CD4-positive, alpha-beta T cell treated with Interferon alpha-2 for 1 hour (primary cell): ENCODE measurements around the gene SLC35C1.
"Not testable (repeated sequence)": the region's sequence is repeated elsewhere in the genome, so short reads cannot be mapped to it uniquely, and the experiment has no call there.

Experiments used
- DNase-seq, 2 donors: peaks; one replicate each; pipeline ENCODE4 v3.0.0-alpha.2; 2020 to 2022

The SLC35C1 gene

DNA sequence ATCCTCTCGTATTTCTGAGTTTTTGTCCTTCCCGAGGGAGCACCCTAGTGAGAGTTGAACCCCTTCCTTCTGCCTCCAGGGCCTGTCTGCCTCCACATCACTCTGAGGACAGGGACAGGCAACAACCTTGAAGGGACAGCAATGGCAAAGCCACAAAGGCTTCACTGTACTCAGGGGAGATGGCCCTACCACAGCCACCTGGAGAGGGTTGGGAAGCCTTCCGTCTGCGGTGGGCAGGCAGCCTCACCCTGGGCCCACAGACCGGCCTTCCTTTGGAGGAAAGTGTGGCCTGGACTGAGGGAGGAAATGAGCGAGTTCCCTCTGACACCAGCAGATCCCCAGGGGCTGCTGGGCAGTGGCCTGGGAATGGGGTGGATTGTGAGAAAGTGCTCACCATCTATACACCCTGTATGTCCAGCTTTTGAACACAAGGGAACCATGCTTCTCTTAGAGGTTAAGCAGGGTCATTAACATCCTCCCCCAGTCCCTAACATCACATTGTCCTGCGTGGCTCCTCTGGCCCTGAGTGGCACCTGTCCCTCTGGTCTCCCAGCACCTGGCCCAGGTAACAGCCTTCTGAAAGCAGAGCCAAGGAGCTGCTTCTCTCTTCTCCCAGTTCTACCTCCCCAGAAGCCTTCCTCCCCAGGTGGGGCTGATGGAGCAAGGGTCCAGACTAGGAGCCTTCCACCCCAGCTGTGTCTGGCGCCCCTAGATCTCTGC, 6.8 kb downstream of the SLC35C1 start:
- no peak for DNase-seq

DNA sequence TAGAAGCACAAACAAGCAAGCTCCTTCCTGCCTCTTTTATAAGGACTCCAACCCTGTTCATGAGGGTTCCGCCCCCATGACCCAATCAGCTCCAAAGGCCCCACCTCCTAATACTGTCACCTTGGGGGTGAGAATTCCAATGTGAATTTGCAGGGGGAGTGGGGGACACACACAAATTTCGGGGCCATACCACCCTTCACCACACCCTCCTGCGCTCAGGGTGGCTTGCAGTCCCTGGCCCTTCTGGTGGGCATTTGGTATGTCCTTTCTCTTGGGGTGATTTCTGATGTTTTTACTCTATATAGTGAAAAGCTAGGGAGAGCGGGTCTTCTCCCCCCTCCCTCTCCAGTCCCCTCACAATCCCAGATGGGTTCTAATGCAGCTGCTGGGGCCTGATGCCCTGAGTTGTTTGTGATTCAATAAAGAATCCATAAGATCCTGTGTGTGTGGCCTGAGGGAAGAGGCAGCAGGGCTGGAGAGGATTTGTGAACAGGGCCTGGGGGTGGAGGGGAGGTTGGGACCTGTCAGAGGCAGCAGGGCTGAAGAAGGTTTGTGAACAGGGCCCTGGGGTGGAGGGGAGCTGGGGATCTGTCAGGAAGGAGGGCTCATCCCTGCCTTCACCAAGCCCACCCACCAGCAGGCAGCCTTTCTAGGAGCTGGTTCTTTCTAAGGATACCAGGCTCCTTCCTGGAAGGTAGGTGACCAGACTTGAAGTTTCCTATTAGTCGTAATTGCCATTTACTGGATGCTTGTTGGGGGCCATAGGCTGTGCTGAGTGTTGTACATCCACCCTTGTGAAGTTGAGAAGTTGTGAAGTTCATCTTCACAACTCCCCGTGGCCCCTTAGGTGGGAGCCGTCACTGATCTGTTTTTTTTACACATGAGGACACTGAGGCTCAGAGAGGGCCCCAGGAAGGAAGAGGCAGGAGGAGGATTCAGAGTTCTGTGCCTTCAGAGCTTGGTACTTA, 7.9 kb downstream of the SLC35C1 start:
- DNase-seq = no peak

DNA sequence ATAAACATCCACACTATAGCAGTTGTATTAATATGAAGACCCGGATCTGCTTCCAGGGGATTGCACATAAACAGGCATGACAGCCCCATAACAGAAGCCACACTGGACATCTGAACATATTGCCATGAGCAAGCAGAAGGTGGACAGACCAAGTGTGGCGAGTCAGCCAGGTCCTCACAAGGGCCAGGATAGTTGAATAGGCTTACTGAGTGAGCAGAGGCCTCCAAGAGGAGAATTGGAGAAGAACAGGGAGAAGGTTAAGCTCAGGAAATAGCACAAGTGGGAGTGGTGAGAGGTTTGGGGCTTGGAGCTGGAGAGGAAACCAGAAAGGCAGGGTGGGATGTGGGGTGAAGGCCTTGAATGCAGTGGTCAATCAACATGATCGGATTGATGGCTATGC, 10.8 kb downstream of the SLC35C1 start:
- no peak for DNase-seq

DNA sequence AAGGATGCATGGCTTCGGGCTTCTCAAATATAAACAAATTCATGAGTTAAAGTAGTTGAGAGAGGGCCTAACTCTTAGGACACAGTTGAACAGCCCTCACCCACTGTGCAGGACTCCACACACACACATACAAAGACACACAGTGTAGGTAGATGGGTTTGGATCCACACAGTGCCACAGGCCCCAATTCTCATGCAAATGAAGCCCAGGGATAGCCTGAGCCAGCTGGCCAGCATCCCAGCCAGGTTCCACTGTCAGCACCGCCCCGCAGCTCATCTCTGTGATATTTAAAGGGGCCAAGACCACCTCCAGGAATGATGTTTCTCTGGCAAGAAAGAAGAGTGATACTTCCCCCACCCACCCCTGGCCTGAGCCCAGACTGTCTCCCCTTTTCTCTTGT, 11.7 kb downstream of the SLC35C1 start:
- no peak for DNase-seq

DNA sequence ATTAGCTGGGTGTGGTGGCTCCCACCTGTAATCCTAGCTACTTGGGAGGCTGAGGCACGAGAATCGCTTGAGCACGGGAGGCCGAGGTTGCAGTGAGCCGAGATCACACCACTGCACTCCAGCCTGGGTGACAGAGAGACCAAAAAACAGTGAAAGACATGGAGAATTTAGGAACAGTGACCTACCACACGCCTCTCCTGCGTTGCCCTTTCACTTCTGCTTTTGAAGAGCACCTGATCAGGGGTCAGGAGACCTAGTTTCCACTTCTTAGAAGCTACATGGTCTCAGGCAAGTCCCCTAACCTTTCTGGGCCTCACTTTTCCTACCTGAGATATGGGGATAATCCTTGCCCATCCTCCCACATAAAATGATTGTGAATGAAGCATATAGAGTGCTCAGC, 12.2 kb downstream of the SLC35C1 start:
- DNase-seq = no peak

DNA sequence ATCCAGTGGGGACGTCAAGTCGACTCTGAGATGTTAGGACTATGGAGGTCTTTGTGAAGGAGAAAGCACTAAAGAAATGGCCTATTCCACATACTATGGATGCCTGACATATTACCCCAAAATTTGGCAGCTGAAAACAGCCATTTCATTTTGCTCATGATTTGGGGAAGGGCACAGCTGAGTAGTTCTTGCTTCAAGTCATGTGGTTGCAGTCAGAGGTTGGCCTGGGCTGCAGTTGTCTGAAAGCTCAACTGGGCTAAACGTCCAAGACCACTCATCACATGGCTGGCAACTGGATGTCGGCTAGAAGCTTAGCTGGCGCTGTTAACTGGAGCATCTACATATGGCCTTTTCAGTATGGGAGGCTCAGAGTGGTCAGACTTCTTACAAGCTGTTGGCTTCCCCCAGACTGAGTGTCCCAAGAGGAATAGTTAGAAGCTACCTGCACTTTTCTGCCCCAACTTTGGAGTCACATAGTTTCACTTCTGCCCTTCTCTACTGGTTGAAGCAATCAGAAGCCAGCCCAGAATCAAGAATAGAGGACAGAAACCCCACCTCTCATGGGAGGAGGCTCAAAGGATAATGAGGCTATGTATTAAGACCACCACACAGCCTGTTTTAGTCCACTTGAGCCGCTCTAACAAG, 14.1 kb downstream of the SLC35C1 start:
- no peak for DNase-seq

DNA sequence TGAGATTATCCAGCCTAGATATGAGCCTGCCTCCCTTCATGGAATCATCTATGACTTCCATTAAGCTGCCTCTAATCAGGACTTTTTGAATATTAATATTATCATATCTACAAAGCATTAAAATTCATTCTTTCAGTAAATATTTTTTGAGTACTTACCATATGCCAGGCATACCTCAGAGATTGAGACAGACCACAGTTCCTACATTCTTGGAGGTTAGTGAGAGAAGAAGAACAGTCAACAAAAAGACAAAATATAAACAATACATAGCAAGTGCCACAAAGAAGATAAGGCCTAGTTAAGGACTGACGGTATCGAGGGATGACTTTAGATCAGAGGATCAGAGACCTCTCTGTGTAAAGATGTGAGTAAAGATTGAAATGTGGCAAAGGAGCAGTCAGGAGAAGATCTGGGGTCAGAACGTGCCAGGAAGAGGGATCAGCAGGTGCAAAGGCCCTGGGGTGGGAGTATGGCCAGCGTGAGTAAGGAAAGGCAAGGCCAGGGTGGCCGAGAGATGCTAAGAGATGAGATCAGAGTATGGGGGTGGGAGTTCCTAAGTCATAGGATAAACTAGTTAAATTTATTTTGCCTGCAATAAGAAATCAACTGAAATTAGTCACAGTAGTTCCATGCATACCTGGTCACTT, 15.4 kb downstream of the SLC35C1 start:
- no peak for DNase-seq

DNA sequence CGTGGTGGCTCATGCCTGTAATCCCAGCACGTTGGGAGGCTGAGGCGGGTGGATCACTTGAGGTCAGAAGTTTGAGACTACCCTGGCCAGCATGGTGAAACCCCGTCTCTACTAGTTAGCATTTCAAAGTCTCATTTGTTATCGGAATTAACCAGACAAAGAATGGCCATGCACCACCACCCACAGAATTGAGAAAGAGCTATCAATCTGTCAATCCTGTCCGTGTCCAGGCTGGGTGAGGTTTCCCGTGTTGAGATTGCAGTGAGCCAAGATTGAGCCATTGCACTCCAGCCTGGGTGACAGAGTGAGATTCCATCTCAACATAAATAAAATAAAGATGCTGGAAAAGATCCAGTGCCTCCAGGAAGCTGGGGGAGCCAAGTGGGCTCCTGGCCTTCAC, 21.5 kb downstream of the SLC35C1 start:
- not testable (repeated sequence) for DNase-seq

DNA sequence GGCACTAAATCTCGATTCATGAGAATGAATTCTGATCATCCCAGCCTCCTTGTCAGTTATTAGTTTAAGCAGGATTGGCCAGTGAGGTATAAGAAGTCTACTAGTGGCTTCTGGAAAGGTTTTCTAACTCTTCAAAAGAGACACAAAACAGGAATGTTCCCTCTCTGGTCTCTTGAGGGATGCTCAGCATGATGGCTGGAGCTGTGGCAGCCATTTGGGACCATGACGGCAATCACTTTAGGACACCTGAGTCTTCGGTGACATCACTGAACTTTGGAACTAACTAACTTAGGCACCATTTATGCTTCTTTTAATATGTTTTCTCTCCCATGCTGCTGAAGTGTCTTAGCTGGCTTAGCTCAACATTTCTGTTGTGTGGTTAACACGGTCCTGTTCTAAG, 22.2 kb downstream of the SLC35C1 start:
- no peak for DNase-seq

DNA sequence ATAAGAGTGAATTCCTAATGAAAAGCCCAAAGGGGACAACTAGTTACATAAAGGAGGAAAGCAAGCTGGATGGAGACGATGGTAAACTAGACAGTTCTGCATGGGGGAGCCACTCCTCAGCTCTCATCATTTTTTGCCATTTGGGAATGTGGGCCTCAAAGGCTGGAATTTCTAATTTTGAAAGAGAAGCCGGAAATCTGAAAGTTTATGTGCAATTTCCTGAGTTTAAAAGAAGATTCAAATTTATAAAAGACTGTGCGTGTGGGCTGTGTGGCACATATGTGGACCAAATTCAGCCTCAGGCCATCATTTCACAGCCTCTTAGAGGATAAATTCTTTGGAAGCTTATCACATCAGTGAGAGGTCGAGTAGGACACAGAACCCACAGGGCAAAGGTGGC, 24.0 kb downstream of the SLC35C1 start:
- no peak for DNase-seq

DNA sequence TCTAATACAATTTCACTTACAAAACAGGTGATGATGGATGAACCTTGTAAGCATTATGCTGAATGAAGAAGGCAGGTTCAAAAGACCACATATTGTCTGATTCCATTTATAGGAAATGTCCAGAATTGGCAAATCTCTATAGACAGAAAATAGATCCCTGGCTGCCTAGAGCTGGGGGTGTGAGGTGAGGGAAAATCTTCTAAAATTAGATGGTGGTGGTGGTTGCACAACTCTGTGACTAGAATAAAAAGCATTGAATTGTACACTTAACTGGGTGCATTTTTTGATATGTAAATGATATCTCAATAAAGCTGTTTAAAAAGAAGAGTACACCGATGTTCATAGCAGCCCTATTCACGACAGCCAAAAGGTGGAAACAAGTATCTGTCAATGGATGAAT, 25.6 kb downstream of the SLC35C1 start:
- no peak for DNase-seq

DNA sequence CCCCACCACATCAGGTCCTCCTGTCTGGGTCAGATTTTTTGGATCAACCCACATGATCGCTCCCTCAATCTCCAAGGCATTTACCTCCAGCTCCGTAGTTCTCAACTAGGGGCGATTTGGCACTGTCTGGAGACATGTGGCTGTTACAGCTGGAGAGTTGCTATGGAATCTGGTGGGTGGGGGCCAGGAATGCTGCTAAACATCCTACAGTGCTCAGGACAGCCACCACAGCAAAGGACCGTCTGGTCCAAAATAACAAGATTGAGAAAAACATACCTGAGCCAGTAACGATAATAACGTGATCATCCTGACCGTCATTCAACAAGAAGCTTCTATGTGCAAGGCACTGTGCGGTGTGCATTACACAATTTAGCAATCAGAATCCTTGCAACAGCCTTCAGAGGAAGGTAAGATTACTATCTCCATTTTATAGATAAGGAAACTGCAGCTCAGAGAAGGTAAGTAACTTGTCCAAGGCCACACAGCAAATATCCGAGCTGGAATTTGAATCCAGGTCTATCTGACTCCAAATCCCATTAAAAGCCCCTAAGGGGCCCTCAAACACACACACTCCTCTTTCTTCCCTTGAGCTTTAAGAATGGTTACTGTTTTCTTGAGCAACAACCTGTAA, 28.0 kb downstream of the SLC35C1 start:
- DNase-seq = no peak

DNA sequence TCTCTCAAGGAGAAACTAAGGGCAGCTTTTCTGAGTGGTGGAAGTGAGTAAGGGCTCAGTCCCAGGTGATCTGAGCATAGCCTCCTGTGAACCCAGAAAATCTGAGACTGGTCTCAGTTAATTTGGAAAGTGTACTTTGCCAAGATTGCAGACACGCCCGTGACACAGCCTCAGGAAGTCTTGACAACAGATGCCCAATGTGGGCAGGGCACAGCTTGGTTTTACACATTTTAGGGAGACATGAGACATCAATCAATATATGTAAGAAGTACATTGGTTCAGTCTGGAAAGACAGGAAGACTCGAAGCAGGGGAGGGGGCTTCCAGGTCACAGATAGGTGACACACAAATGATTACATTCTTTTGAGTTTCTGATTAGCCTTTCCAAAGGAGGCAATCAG, 28.8 kb downstream of the SLC35C1 start:
- no peak for DNase-seq

DNA sequence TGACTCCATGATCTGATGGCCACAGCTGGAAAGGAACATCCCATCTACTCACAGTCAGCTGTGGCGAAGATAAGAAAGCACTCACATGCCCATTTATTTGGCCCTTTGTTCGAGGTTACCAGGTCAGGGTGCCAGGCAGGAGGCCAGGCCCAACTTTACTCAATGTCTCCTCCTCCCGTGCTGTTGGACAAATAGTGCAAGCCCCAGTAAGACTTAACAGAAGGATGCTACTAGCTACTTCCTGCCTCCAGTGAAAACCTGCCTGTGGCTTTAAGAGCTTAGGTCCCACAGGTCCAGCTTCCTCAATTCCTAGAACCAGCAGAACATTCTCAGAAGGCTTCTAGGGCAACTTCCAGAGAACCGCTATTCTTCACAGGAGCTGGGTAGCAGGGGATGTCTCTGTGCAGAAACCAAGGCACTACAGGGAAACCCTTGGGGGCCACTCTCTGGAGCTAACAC, 29.4 kb downstream of the SLC35C1 start:
- peak; percentile 18 to 51 for DNase-seq

DNA sequence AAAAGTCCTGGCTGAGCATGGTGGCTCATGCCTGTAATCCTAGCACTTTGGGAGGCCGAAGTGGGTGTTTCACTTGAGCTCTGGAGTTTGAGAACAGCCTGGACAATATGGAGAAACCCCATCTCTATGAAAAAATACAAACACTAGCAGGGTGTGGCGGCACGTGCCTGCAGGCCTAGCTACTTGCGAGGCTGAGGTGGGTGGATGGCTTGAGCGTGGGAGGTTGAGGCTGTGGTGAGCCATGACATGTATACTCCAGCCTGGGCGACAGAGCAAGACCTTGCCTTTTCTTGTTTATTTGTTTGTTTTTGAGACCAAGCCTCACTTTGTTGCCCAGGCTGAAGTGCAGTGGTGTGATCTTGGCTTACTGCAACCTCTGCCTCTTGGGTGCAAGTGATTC, 34.3 kb downstream of the SLC35C1 start:
- no peak for DNase-seq

DNA sequence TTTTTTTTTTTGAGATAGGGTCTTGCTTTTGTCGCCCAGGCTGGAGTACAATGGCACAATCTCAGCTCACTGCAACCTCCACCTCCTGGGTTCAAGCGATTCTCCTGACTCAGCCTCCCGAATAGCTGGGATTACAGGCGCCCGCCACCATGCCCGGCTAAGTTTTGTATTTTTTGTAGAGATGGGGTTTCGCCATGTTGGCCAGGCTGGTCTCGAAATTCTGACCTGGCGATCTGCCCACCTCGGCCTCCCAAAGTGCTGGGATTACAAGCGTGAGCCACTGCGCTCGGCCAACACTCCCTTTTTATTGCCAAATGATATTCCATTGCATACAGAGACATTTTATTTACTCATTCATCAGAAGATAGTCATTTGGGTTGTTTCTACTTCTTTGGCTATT, 35.3 kb downstream of the SLC35C1 start:
- not testable (repeated sequence) for DNase-seq

DNA sequence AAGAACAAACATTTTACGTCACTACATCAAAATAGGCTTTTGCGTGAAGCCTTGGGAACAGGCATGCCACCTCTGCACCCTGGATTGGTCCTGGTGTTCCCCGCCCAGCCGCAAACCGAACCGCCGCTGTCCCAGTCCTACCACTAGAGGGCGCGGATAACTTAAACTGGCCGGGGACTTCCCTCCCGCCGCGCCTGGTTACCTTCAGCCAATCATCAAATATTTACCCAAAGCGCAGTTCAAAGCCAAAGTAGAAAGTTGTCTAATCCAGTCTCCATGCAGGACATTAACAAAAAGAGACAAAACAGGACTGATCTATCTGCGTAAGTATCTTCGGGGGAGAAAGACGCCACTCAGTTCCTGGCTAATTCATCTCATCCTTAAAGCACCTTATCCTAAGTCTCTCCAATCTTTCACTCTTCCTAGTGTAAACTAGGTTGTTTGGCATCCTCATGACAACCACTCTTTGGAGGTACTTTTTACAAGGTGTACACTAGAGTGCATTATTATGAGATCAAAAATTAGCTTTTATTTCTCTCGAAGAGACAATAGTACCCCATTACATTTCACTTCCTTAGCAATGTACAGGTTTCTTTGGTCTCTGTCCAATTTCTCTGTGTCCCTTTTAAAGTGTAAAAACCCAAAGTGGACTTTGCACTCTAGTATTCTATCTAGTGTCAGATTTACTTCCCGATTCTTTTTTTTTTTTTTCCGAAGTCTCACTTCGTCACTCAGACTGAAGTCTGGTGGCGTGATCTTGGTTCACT, 38.4 kb downstream of the SLC35C1 start:
- peak; percentile 92 to 96 for DNase-seq

DNA sequence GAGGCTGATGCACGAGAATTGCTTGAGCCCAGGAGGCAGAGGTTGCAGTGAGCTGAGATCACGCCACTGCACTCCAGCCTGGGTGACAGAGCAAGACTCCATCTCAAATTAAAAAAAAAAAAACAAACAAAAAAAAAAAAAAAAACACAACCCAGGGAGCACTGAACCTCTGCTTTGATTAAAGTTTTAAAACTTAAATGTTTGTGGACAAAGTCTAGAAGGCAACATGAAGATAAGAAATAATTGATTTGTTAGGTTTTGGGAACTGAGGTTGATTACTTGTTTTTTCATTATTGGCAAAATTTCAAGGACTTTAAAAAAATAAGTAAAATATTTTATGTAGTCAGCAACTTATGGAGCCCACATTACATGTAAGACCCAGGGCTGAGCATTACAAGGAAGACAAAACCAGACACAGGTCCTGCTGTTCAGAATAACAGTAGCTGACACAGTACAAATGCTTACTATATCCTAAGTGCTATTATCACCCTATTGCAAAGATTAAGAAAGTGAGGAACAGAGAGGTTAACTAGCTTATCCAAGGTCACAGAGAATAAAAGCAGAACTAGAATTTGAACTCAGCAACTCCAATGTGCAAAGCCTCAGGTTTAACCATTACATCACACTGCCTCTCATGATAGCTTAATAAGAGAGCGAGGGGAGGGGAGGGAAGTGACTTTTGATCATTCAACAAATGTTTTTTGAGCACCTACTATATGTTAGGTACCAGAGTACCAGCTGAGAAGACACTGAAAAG, 40.1 kb downstream of the SLC35C1 start:
- no peak for DNase-seq

DNA sequence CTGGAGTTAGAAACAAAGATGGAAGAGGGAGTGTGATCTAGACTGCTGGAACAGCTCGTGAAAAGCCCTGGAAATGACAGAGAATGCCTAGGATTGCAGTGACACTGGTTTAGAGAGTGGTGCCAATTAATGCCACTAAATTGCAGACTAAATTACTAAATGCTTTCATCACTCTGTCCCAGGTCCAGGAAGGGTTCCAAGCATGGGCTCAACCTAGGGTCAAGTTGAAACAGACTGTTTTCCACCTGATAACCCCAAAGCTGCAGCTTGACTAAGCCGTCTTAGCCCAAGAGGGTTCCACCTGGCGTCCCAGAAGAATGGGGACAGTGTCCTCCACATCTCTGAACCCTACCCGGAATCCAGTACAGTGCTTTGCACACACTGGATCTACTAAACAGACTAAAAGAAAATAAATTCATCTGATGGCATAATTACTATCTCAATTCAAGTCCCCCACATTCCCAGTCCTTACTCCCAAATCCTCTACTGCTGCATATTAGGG, 41.3 kb downstream of the SLC35C1 start:
- no peak for DNase-seq
